ENCODE data around the gene UTP25. TPM values are rescaled to one million over a fixed set of nuclear protein-coding genes. Genes with fewer than 3 reads are reported as not detected.
A peak's percentile ranks its signal among the peaks of the same experiment; 100 is the strongest.

The UTP25 gene
- polyA plus RNA-seq, 1 donor (not counting 4 experiments of a cell fraction or from before 2014, with no cell fraction given) = 13.3 TPM

DNA sequence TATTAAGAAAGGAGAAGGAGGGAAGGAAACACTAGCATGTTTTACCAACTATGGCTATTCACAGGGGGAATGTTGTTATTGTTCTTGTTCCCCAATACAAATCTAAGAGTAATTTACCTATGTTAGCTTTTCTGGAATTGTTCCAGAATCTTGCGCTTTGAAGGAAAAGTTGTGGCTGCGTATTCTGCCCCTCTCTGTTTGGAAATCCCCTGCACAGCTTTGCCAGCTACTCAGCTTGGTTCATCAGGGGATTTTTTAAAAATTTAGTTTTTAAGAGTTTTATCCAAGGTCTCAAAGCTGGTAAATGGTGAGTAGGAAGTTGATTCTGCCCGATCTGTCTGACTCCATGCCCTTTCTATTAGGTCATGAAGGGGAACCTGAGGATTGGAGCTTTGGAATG is 12.3 kb upstream of the UTP25 start:
- Histone ChIP-seq H4K20me1 (ENCODE audit: control insufficient read depth, extremely low read depth, insufficient read depth, low read length) (no peaks in the 10 kb centered on the region), H3K36me3 (ENCODE audit: control insufficient read depth in 2 of 2, extremely low read depth in 1 of 2, insufficient read depth in 2 of 2, low read length in 2 of 2) (no peaks in the 10 kb centered on the region), H3K27me3 (ENCODE audit: control insufficient read depth, extremely low read depth, insufficient read depth, low read length) (no peaks in the 10 kb centered on the region), H3K9me3 (ENCODE audit: control insufficient read depth, low read depth, low read length) (no peaks in the 10 kb centered on the region), H3K4me3 (ENCODE audit: control insufficient read depth in 2 of 3, extremely low read depth in 1 of 3, insufficient read depth in 2 of 3, low read depth in 1 of 3, low read length in 3 of 3) (peak overlapping the region in 2 of 3 experiments; percentile 26 to 57), H3K4me2 (ENCODE audit: control insufficient read depth, extremely low read depth, insufficient read depth, low read depth, low read length) (peak overlapping the region; percentile 97), H3K9me1 (ENCODE audit: control insufficient read depth, extremely low read depth, insufficient read depth, low read length) (no peaks in the 10 kb centered on the region), H3K27ac (ENCODE audit: control insufficient read depth, insufficient read depth, low read length) (peak overlapping the region; percentile 100), H3K9ac (ENCODE audit: control insufficient read depth, extremely low read depth, insufficient read depth, low read length) (peak overlapping the region; percentile 98), H3K79me2 (ENCODE audit: control insufficient read depth, insufficient read depth, low read length) (no peaks in the 10 kb centered on the region), H2AFZ (ENCODE audit: control insufficient read depth, low read length) (no peak overlapping the region), H3K4me1 (ENCODE audit: control insufficient read depth, extremely low read depth, insufficient read depth, low read length) (peaks cover 34% of the 10 kb centered on the region)
- peak; percentile 32 for FAIRE-seq
- TF ChIP-seq, protein P1, sequence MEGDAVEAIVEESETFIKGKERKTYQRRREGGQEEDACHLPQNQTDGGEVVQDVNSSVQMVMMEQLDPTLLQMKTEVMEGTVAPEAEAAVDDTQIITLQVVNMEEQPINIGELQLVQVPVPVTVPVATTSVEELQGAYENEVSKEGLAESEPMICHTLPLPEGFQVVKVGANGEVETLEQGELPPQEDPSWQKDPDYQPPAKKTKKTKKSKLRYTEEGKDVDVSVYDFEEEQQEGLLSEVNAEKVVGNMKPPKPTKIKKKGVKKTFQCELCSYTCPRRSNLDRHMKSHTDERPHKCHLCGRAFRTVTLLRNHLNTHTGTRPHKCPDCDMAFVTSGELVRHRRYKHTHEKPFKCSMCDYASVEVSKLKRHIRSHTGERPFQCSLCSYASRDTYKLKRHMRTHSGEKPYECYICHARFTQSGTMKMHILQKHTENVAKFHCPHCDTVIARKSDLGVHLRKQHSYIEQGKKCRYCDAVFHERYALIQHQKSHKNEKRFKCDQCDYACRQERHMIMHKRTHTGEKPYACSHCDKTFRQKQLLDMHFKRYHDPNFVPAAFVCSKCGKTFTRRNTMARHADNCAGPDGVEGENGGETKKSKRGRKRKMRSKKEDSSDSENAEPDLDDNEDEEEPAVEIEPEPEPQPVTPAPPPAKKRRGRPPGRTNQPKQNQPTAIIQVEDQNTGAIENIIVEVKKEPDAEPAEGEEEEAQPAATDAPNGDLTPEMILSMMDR (optimal IDR thresholded peaks at IDR 0.05 in 1 of 3, IDR thresholded peaks at IDR 0.05 in 1 of 3, conservative IDR thresholded peaks at IDR 0.05 in 1 of 3; ENCODE audit: extremely low read depth in 1 of 3, insufficient read depth in 2 of 3, low read length in 3 of 3) = no peak
- TF ChIP-seq EZH2 (IDR thresholded peaks at IDR 0.05; ENCODE audit: low read length) = no peak
- dilution Hi-C loops (cut with MboI; ENCODE audit: extremely low pct_ligation_motif_present, low sequenced_read_pairs) = no loop called here
- DNase-seq (ENCODE audit: low read depth, low spot score) = no peak

DNA sequence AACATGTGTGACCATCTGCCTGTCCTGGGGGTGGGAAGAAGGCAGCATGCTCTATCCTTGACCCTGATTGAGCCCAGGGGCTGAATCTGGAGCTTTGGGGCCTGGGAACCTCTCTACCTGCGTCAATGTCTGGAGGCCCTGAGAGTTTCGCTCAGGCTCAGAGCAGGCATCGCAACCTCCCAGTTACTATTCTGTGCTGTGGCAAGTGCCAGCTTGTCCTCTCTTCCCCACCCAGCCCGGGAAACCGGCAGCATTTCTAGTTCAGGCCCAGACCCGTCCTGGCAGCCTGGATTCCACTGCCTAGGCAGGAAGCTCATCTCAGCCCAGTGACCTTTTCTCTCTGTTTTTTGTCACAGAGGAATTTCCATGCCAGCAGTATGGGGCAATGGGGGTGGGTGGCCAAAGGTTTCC is 11.8 kb upstream of the UTP25 start:
- no peaks in the 10 kb centered on the region for H3K9me3 ChIP-seq (ENCODE audit: control insufficient read depth, low read depth, low read length)
- H3K4me2 ChIP-seq (ENCODE audit: control insufficient read depth, extremely low read depth, insufficient read depth, low read depth, low read length) = peak overlapping the region; percentile 97
- H4K20me1 ChIP-seq (ENCODE audit: control insufficient read depth, extremely low read depth, insufficient read depth, low read length) = no peaks in the 10 kb centered on the region
- H2AFZ ChIP-seq (ENCODE audit: control insufficient read depth, low read length) = no peak overlapping the region
- H3K36me3 ChIP-seq (ENCODE audit: control insufficient read depth in 2 of 2, extremely low read depth in 1 of 2, insufficient read depth in 2 of 2, low read length in 2 of 2) = no peaks in the 10 kb centered on the region
- H3K4me3 ChIP-seq (ENCODE audit: control insufficient read depth in 2 of 3, extremely low read depth in 1 of 3, insufficient read depth in 2 of 3, low read depth in 1 of 3, low read length in 3 of 3) = peak overlapping the region in 2 of 3 experiments; percentile 61 to 78
- peak overlapping the region; percentile 100 for H3K27ac ChIP-seq (ENCODE audit: control insufficient read depth, insufficient read depth, low read length)
- DNase-seq (ENCODE audit: low read depth, low spot score) (peak; percentile 98), FAIRE-seq (peak; percentile 98)
- no peaks in the 10 kb centered on the region for H3K79me2 ChIP-seq (ENCODE audit: control insufficient read depth, insufficient read depth, low read length)
- H3K4me1 ChIP-seq (ENCODE audit: control insufficient read depth, extremely low read depth, insufficient read depth, low read length) = peaks cover 30% of the 10 kb centered on the region
- no peaks in the 10 kb centered on the region for H3K27me3 ChIP-seq (ENCODE audit: control insufficient read depth, extremely low read depth, insufficient read depth, low read length)
- H3K9me1 ChIP-seq (ENCODE audit: control insufficient read depth, extremely low read depth, insufficient read depth, low read length) = no peaks in the 10 kb centered on the region
- dilution Hi-C loops (cut with MboI; ENCODE audit: extremely low pct_ligation_motif_present, low sequenced_read_pairs) = no loop called here
- TF ChIP-seq, protein P1 (optimal IDR thresholded peaks at IDR 0.05 in 1 of 3, IDR thresholded peaks at IDR 0.05 in 1 of 3, conservative IDR thresholded peaks at IDR 0.05 in 1 of 3; ENCODE audit: extremely low read depth in 1 of 3, insufficient read depth in 2 of 3, low read length in 3 of 3) = no peak
- no peak for TF ChIP-seq EZH2 (IDR thresholded peaks at IDR 0.05; ENCODE audit: low read length)
- H3K9ac ChIP-seq (ENCODE audit: control insufficient read depth, extremely low read depth, insufficient read depth, low read length) = peak overlapping the region; percentile 98
